ENCODE data around the gene RNASEH2B. TPM values are rescaled to one million over a fixed set of nuclear protein-coding genes. Genes with fewer than 3 reads are reported as not detected.

RNASEH2B gene
- total RNA-seq, 1 experiment from 2014 or later = 33.3 TPM

GRCh38 chr13:50974268-50974667 lies 64.7 kb downstream of the RNASEH2B start (continued):
- TF ChIP-seq ZNF532 (CRISPR knock-in tag; IDR thresholded peaks at IDR 0.05; ENCODE audit: borderline replicate concordance) (no peak), CBFB (CRISPR knock-in tag; IDR thresholded peaks at IDR 0.05; ENCODE audit: low read depth) (no peak), TCF7 (CRISPR knock-in tag; IDR thresholded peaks at IDR 0.05; ENCODE audit: low read depth) (no peak)

GRCh38 chr13:50979187-50979586 lies 69.6 kb downstream of the RNASEH2B start:
- ChIA-PET POLR2A (no interaction called here), CTCF (no interaction called here)
- DNase-seq (ENCODE audit: low spot score) (no peak), ATAC-seq (no peak)
- peaks cover 7% of the 10 kb centered on the region; the same call in 1 of the 2 replicates for H3K9me3 Mint-ChIP-seq
- no peak overlapping the region for H3K4me3 Mint-ChIP-seq
- H3K4me1 Mint-ChIP-seq = no peaks in the 10 kb centered on the region
- H3K27me3 Mint-ChIP-seq (ENCODE audit: low read depth) = no peaks in the 10 kb centered on the region
- no peak overlapping the region for H3K27ac Mint-ChIP-seq
- H3K36me3 Mint-ChIP-seq = peaks cover 3% of the 10 kb centered on the region; the same call in 1 of the 2 replicates
- TF ChIP-seq AFF4 (CRISPR knock-in tag; IDR thresholded peaks at IDR 0.05; ENCODE audit: borderline replicate concordance) (no peak), NFE2L1 (CRISPR knock-in tag; IDR thresholded peaks at IDR 0.05) (no peak), ZBTB43 (CRISPR knock-in tag; IDR thresholded peaks at IDR 0.05) (no peak), STAT6 (CRISPR knock-in tag; conservative IDR thresholded peaks at IDR 0.05; ENCODE audit: low read depth) (no peak), E2F4 (CRISPR knock-in tag; IDR thresholded peaks at IDR 0.05; ENCODE audit: borderline replicate concordance, low read depth) (no peak), NFYB (CRISPR knock-in tag; conservative IDR thresholded peaks at IDR 0.05; ENCODE audit: low read depth) (no peak), CTCF (IDR thresholded peaks at IDR 0.05) (no peak), TEAD1 (CRISPR knock-in tag; IDR thresholded peaks at IDR 0.05) (no peak), TEAD4 (CRISPR knock-in tag; IDR thresholded peaks at IDR 0.05) (no peak), TCF7 (CRISPR knock-in tag; IDR thresholded peaks at IDR 0.05; ENCODE audit: low read depth) (no peak), E2F5 (CRISPR knock-in tag; IDR thresholded peaks at IDR 0.05) (no peak), HMGXB4 (CRISPR knock-in tag; IDR thresholded peaks at IDR 0.05) (no peak), PRRX2 (CRISPR knock-in tag; IDR thresholded peaks at IDR 0.05) (no peak)
